ENCODE data around the gene GPC5.

GRCh38 chr13:92676246-92676645 is 1277.8 kb downstream of the GPC5 start:
- TF ChIP-seq POLR2A (IDR thresholded peaks at IDR 0.05) (no peak), CTCF (IDR thresholded peaks at IDR 0.05) (no peak)
